Measurements from ENCODE around the gene HAPLN3.

The HAPLN3 gene

DNA sequence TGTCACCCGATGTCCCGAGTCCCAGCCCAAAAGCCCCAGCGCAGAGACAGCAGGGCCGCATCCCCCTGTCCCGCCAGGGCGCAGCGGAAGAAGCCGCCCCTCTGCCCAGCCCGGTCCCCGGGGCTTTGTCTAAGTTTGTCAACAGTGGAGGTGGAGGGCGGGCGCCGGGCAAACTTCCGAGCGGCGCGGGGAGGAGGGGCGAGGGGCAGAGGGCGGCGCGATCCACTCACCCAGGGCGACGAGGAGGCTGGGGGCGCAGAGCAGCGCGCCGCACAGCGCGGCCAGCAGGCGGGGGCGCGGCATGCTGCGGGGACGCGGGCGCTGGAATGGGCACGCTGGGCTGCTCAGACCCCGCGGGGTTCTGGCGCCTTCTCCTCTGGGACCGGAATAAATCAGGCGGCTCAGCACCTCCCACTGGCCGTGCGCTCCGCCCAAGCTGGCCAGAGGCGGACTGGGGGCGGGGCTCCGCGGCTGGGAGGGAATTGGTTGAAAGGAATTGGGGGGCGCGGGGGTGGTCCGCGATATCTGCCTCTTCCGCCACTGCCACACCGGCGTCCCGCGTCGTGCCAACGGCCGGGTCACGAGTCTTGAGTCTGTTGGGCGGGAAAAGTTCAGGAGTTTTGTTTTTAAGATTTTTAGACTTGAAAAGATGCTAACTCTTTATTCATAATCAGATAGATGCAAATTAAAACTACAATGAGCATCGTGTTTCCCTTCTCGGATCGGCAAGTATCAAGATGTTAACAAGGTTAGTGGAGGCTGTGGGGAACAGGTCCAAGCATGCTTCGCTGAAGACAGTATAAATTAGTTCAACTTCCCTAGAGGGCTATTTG lies 17.9 kb upstream of the HAPLN3 start, which contains the start of gene MFGE8 (continued):
- TF ChIP-seq, protein P1, sequence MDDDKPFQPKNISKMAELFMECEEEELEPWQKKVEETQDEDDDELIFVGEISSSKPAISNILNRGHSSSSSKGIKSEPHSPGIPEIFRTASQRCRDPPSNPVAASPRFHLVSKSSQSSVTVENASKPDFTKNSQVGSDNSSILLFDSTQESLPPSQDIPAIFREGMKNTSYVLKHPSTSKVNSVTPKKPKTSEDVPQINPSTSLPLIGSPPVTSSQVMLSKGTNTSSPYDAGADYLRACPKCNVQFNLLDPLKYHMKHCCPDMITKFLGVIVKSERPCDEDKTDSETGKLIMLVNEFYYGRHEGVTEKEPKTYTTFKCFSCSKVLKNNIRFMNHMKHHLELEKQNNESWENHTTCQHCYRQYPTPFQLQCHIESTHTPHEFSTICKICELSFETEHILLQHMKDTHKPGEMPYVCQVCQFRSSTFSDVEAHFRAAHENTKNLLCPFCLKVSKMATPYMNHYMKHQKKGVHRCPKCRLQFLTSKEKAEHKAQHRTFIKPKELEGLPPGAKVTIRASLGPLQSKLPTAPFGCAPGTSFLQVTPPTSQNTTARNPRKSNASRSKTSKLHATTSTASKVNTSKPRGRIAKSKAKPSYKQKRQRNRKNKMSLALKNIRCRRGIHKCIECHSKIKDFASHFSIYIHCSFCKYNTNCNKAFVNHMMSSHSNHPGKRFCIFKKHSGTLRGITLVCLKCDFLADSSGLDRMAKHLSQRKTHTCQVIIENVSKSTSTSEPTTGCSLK (tag by site-specific recombination; IDR thresholded peaks at IDR 0.05): no peak
- TF ChIP-seq ZNF560 (tag by site-specific recombination; IDR thresholded peaks at IDR 0.05; ENCODE audit: borderline replicate concordance) (no peak), ZSCAN23 (tag by site-specific recombination; IDR thresholded peaks at IDR 0.05) (no peak), ZNF138 (tag by site-specific recombination; IDR thresholded peaks at IDR 0.05; ENCODE audit: borderline replicate concordance) (no peak), ZBTB8A (tag by site-specific recombination; IDR thresholded peaks at IDR 0.05) (peak; percentile 99), ZNF324 (tag by site-specific recombination; IDR thresholded peaks at IDR 0.05) (0 out of 2 replicates have a peak, but pooled peaks have one; percentile 24), EGR2 (tag by site-specific recombination; IDR thresholded peaks at IDR 0.05; ENCODE audit: low read depth) (peak; percentile 90), TCF7L2 (IDR thresholded peaks at IDR 0.05; ENCODE audit: borderline replicate concordance, low read depth, low read length) (no peak), ZNF660 (tag by site-specific recombination; IDR thresholded peaks at IDR 0.05) (peak; percentile 26; the same call in 1 of the 2 replicates), ZNF433 (tag by site-specific recombination; IDR thresholded peaks at IDR 0.05; ENCODE audit: low read depth) (no peak), ZNF776 (tag by site-specific recombination; IDR thresholded peaks at IDR 0.05; ENCODE audit: borderline replicate concordance) (no peak), ZFHX2 (tag by site-specific recombination; conservative IDR thresholded peaks at IDR 0.05) (peak; percentile 97), ZNF501 (tag by site-specific recombination; IDR thresholded peaks at IDR 0.05) (0 out of 2 replicates have a peak, but pooled peaks have one; percentile 28), ZNF169 (tag by site-specific recombination; IDR thresholded peaks at IDR 0.05) (no peak), ZNF121 (tag by site-specific recombination; IDR thresholded peaks at IDR 0.05) (no peak), ZNF24 (tag by site-specific recombination; IDR thresholded peaks at IDR 0.05) (peak; percentile 24; the same call in 1 of the 2 replicates), SP2 (tag by site-specific recombination; IDR thresholded peaks at IDR 0.05) (peak; percentile 87), ZNF658 (tag by site-specific recombination; IDR thresholded peaks at IDR 0.05) (no peak)
- TF ChIP-seq, protein P2, sequence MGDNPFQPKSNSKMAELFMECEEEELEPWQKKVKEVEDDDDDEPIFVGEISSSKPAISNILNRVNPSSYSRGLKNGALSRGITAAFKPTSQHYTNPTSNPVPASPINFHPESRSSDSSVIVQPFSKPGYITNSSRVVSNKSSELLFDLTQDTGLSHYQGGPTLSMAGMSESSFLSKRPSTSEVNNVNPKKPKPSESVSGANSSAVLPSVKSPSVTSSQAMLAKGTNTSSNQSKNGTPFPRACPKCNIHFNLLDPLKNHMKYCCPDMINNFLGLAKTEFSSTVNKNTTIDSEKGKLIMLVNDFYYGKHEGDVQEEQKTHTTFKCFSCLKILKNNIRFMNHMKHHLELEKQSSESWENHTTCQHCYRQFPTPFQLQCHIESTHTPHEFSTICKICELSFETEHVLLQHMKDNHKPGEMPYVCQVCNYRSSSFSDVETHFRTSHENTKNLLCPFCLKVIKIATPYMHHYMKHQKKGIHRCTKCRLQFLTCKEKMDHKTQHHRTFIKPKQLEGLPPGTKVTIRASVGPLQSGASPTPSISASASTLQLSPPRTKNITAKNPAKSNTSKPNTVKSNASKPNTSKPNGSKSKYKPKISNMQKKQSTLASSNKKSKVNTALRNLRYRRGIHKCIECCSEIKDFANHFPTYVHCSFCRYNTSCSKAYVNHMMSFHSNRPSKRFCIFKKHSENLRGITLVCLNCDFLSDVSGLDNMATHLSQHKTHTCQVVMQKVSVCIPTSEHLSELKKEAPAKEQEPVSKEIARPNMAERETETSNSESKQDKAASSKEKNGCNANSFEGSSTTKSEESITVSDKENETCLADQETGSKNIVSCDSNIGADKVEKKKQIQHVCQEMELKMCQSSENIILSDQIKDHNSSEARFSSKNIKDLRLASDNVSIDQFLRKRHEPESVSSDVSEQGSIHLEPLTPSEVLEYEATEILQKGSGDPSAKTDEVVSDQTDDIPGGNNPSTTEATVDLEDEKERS (tag by site-specific recombination; IDR thresholded peaks at IDR 0.05): no peak
- TF ChIP-seq, protein P3, sequence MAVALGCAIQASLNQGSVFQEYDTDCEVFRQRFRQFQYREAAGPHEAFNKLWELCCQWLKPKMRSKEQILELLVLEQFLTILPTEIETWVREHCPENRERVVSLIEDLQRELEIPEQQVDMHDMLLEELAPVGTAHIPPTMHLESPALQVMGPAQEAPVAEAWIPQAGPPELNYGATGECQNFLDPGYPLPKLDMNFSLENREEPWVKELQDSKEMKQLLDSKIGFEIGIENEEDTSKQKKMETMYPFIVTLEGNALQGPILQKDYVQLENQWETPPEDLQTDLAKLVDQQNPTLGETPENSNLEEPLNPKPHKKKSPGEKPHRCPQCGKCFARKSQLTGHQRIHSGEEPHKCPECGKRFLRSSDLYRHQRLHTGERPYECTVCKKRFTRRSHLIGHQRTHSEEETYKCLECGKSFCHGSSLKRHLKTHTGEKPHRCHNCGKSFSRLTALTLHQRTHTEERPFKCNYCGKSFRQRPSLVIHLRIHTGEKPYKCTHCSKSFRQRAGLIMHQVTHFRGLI (tag by site-specific recombination; IDR thresholded peaks at IDR 0.05): peak; percentile 62
- TF ChIP-seq, protein P4, sequence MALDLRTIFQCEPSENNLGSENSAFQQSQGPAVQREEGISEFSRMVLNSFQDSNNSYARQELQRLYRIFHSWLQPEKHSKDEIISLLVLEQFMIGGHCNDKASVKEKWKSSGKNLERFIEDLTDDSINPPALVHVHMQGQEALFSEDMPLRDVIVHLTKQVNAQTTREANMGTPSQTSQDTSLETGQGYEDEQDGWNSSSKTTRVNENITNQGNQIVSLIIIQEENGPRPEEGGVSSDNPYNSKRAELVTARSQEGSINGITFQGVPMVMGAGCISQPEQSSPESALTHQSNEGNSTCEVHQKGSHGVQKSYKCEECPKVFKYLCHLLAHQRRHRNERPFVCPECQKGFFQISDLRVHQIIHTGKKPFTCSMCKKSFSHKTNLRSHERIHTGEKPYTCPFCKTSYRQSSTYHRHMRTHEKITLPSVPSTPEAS (tag by site-specific recombination; IDR thresholded peaks at IDR 0.05): no peak
- TF ChIP-seq, protein P5, sequence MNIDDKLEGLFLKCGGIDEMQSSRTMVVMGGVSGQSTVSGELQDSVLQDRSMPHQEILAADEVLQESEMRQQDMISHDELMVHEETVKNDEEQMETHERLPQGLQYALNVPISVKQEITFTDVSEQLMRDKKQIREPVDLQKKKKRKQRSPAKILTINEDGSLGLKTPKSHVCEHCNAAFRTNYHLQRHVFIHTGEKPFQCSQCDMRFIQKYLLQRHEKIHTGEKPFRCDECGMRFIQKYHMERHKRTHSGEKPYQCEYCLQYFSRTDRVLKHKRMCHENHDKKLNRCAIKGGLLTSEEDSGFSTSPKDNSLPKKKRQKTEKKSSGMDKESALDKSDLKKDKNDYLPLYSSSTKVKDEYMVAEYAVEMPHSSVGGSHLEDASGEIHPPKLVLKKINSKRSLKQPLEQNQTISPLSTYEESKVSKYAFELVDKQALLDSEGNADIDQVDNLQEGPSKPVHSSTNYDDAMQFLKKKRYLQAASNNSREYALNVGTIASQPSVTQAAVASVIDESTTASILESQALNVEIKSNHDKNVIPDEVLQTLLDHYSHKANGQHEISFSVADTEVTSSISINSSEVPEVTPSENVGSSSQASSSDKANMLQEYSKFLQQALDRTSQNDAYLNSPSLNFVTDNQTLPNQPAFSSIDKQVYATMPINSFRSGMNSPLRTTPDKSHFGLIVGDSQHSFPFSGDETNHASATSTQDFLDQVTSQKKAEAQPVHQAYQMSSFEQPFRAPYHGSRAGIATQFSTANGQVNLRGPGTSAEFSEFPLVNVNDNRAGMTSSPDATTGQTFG (tag by site-specific recombination; IDR thresholded peaks at IDR 0.05; ENCODE audit: borderline replicate concordance): no peak
- TF ChIP-seq, protein P6, sequence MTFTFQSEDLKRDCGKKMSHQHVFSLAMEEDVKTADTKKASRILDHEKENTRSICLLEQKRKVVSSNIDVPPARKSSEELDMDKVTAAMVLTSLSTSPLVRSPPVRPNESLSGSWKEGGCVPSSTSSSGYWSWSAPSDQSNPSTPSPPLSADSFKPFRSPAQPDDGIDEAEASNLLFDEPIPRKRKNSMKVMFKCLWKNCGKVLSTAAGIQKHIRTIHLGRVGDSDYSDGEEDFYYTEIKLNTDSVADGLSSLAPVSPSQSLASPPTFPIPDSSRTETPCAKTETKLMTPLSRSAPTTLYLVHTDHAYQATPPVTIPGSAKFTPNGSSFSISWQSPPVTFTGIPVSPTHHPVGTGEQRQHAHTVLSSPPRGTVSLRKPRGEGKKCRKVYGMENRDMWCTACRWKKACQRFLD (tag by site-specific recombination; IDR thresholded peaks at IDR 0.05): no peak
- TF ChIP-seq, protein P7, sequence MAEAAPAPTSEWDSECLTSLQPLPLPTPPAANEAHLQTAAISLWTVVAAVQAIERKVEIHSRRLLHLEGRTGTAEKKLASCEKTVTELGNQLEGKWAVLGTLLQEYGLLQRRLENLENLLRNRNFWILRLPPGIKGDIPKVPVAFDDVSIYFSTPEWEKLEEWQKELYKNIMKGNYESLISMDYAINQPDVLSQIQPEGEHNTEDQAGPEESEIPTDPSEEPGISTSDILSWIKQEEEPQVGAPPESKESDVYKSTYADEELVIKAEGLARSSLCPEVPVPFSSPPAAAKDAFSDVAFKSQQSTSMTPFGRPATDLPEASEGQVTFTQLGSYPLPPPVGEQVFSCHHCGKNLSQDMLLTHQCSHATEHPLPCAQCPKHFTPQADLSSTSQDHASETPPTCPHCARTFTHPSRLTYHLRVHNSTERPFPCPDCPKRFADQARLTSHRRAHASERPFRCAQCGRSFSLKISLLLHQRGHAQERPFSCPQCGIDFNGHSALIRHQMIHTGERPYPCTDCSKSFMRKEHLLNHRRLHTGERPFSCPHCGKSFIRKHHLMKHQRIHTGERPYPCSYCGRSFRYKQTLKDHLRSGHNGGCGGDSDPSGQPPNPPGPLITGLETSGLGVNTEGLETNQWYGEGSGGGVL (tag by site-specific recombination; IDR thresholded peaks at IDR 0.05): peak; percentile 95
